Hepatocyte (in vitro differentiated cells): Measurements from ENCODE around the gene BICDL2. TPM values are rescaled to one million over a fixed set of nuclear protein-coding genes. Genes with fewer than 3 reads are reported as not detected.
"Not testable (repeated sequence)": the region's sequence is repeated elsewhere in the genome, so short reads cannot be mapped to it uniquely, and the experiment has no call there.

Experiments used
- DNase-seq: peaks from one replicate; pipeline ENCODE4 v3.0.0-alpha.2; 2016; ENCODE audit warnings: low spot score
- H2AFZ ChIP-seq: fragments of 200-600 bp; sonication (generic); 2 replicates; pipeline ENCODE4 v1.6.0; 2016; ENCODE audit warnings: antibody characterized with exemption, mild to moderate bottlenecking
- H3K27ac ChIP-seq: fragments of 200-600 bp; sonication (generic); 2 replicates; pipeline ENCODE4 v1.5.1; 2016; ENCODE audit warnings: mild to moderate bottlenecking
- H3K27me3 ChIP-seq: fragments of 200-600 bp; sonication (generic); 2 replicates; pipeline ENCODE4 v1.6.1; 2016
- H3K36me3 ChIP-seq: fragments of 200-600 bp; sonication (generic); replicated peaks from 2 replicates; pipeline ENCODE4 v1.5.1; 2016; ENCODE audit warnings: low read depth; ENCODE audit not compliant: insufficient read depth
- H3K4me1 ChIP-seq: fragments of 200-600 bp; sonication (generic); 2 replicates; pipeline ENCODE4 v1.5.1; 2016; ENCODE audit warnings: mild to moderate bottlenecking, moderate library complexity; ENCODE audit not compliant: insufficient read depth
- H3K4me2 ChIP-seq: fragments of 200-600 bp; sonication (generic); 2 replicates; pipeline ENCODE4 v1.6.0; 2016
- H3K4me3 ChIP-seq: fragments of 200-600 bp; sonication (generic); 2 replicates; pipeline ENCODE4 v1.5.1; 2016; ENCODE audit warnings: mild to moderate bottlenecking
- H3K79me2 ChIP-seq: fragments of 200-600 bp; sonication (generic); 2 replicates; pipeline ENCODE4 v1.6.0; 2017; ENCODE audit warnings: mild to moderate bottlenecking
- H3K9me2 ChIP-seq: fragments of 200-600 bp; sonication (generic); replicated peaks from 2 replicates; pipeline ENCODE4 v1.6.0; 2017; ENCODE audit warnings: mild to moderate bottlenecking; ENCODE audit not compliant: insufficient read depth
- H3K9me3 ChIP-seq: fragments of 200-600 bp; sonication (generic); 2 replicates; pipeline ENCODE4 v1.5.1; 2016; ENCODE audit warnings: low read depth, mild to moderate bottlenecking
- H4K20me1 ChIP-seq: fragments of 200-600 bp; sonication (generic); 2 replicates; pipeline ENCODE4 v1.6.0; 2016; ENCODE audit warnings: mild to moderate bottlenecking; ENCODE audit not compliant: insufficient read depth, poor library complexity, severe bottlenecking
- EZH2 ChIP-seq: fragments of 200-600 bp; sonication (generic); IDR thresholded peaks from 2 replicates; pipeline ENCODE4 v1.6.1; 2016; ENCODE audit warnings: antibody characterized with exemption, mild to moderate bottlenecking, borderline replicate concordance
- EZH2phosphoT487 ChIP-seq: fragments of 200-600 bp; sonication (generic); IDR thresholded peaks from one replicate; pipeline ENCODE4 v1.6.1; 2018; ENCODE audit warnings: antibody characterized with exemption, mild to moderate bottlenecking, low read depth, moderate library complexity; ENCODE audit not compliant: unreplicated experiment, severe bottlenecking
- WGBS: methylation state at CpG from one replicate; pipeline ENCODE4 v1.1.6; 2016; ENCODE audit warnings: low lambda C conversion rate; ENCODE audit errors: missing lambda C conversion rate; 5-methylcytosine and 5-hydroxymethylcytosine counted together
- polyA plus RNA-seq: library from polyadenylated mRNA; unstranded; fragments of >200 nt; fragmentation: Nextera tagmentation; extraction: Ambion mirVana; gene quantifications from 2 replicates; pipeline ENCODE4 v1.2.1, GENCODE V29; 2016
- total RNA-seq: library from RNA; depleted of rRNA; stranded (reverse); fragments of >200 nt; gene quantifications from 2 replicates; pipeline ENCODE4 v1.2.3, GENCODE V29; 2014
- TF ChIP-seq, protein P1 (sequence below): fragments of 200-600 bp; sonication (generic); IDR thresholded peaks from 2 replicates; pipeline ENCODE4 v1.5.1; 2016; ENCODE audit warnings: antibody characterized with exemption, mild to moderate bottlenecking; ENCODE audit not compliant: poor library complexity

BICDL2 gene
- total and polyA plus RNA-seq, 2 experiments from 2014 or later, result 12.3 to 12.8 TPM

GRCh38 chr16:3071655-3072054 lies 34.9 kb upstream of the BICDL2 start:
- TF ChIP-seq EZH2phosphoT487, result no peak
- Histone ChIP-seq H3K4me1 (no peaks in the 10 kb centered on the region), H3K27me3 (no peaks in the 10 kb centered on the region), H3K9me3 (no peaks in the 10 kb centered on the region), H3K4me3 (no peak overlapping the region), H3K27ac (no peak overlapping the region), H3K79me2 (no peaks in the 10 kb centered on the region), H4K20me1 (no peaks in the 10 kb centered on the region), H3K9me2 (no peaks in the 10 kb centered on the region), H3K4me2 (no peak overlapping the region), H3K36me3 (no peaks in the 10 kb centered on the region), H2AFZ (no peak overlapping the region)
- DNase-seq, result no peak
- WGBS, result 91% methylated on average over 7 of the region's 7 CpGs

GRCh38 chr16:3070608-3071111 lies 33.9 kb upstream of the BICDL2 start:
- no peak for DNase-seq
- H3K36me3 ChIP-seq, result no peaks in the 10 kb centered on the region
- H2AFZ ChIP-seq, result no peak overlapping the region
- TF ChIP-seq, protein P1, sequence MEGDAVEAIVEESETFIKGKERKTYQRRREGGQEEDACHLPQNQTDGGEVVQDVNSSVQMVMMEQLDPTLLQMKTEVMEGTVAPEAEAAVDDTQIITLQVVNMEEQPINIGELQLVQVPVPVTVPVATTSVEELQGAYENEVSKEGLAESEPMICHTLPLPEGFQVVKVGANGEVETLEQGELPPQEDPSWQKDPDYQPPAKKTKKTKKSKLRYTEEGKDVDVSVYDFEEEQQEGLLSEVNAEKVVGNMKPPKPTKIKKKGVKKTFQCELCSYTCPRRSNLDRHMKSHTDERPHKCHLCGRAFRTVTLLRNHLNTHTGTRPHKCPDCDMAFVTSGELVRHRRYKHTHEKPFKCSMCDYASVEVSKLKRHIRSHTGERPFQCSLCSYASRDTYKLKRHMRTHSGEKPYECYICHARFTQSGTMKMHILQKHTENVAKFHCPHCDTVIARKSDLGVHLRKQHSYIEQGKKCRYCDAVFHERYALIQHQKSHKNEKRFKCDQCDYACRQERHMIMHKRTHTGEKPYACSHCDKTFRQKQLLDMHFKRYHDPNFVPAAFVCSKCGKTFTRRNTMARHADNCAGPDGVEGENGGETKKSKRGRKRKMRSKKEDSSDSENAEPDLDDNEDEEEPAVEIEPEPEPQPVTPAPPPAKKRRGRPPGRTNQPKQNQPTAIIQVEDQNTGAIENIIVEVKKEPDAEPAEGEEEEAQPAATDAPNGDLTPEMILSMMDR, result no peak
- TF ChIP-seq EZH2phosphoT487, result no peak
- no peaks in the 10 kb centered on the region for H3K4me1 ChIP-seq
- no peak overlapping the region for H3K27ac ChIP-seq
- no peak overlapping the region for H3K4me2 ChIP-seq
- no peaks in the 10 kb centered on the region for H3K27me3 ChIP-seq
- no peaks in the 10 kb centered on the region for H3K9me3 ChIP-seq
- WGBS, result 86% methylated on average over 9 of the region's 9 CpGs
- H3K9me2 ChIP-seq, result no peaks in the 10 kb centered on the region
- H3K4me3 ChIP-seq, result no peak overlapping the region
- H4K20me1 ChIP-seq, result no peaks in the 10 kb centered on the region
- H3K79me2 ChIP-seq, result no peaks in the 10 kb centered on the region

- not testable (repeated sequence) for H3K27me3 ChIP-seq, DNase-seq, H3K4me3 ChIP-seq, H2AFZ ChIP-seq, H3K79me2 ChIP-seq, H3K36me3 ChIP-seq, H3K9me2 ChIP-seq, H3K9me3 ChIP-seq, H4K20me1 ChIP-seq, H3K4me1 ChIP-seq, H3K27ac ChIP-seq, H3K4me2 ChIP-seq
- 100% methylated on average over 3 of the region's 11 CpGs for WGBS
Observed at GRCh38 chr16:3069146-3069545, 32.4 kb upstream of the BICDL2 start.

- no peak for DNase-seq
- no peak overlapping the region for H3K27ac ChIP-seq
- no peaks in the 10 kb centered on the region for H3K36me3 ChIP-seq
- H3K9me3 ChIP-seq, result no peaks in the 10 kb centered on the region
- H3K4me1 ChIP-seq, result peaks cover 5% of the 10 kb centered on the region
- no peaks in the 10 kb centered on the region for H4K20me1 ChIP-seq
- TF ChIP-seq EZH2phosphoT487, result no peak
- TF ChIP-seq, protein P1, result no peak
- no peak for TF ChIP-seq EZH2
- H3K4me3 ChIP-seq, result no peak overlapping the region
- WGBS, result 83% methylated on average over 4 of the region's 4 CpGs
- no peak overlapping the region for H2AFZ ChIP-seq
- no peaks in the 10 kb centered on the region for H3K27me3 ChIP-seq
- no peak overlapping the region for H3K4me2 ChIP-seq
- H3K79me2 ChIP-seq, result no peaks in the 10 kb centered on the region
- H3K9me2 ChIP-seq, result no peaks in the 10 kb centered on the region
Observed at GRCh38 chr16:3068487-3068886, 31.7 kb upstream of the BICDL2 start.
